Sigmoid colon (tissue), 3 donors: Measurements from ENCODE around the gene PCBD1.

Experiments
- POLR2A ChIP-seq, 2 donors: fragments of 450-650 bp; IDR thresholded peaks; one replicate each; pipeline ENCODE4 v1.6.1; 2016; ENCODE audit warnings: antibody characterized with exemption in 2 of 2, mild to moderate bottlenecking in 2 of 2, moderate library complexity in 2 of 2
- TF ChIP-seq, protein P1 (sequence below), 4 experiments: fragments of 450-650 bp in 3 of 4; fragments of 200-600 bp in 1 of 4; IDR thresholded peaks; one replicate each; pipeline ENCODE4 v1.5.1; 2016 to 2019; ENCODE audit warnings: antibody characterized with exemption in 4 of 4, mild to moderate bottlenecking in 3 of 4, moderate library complexity in 2 of 4

DNA sequence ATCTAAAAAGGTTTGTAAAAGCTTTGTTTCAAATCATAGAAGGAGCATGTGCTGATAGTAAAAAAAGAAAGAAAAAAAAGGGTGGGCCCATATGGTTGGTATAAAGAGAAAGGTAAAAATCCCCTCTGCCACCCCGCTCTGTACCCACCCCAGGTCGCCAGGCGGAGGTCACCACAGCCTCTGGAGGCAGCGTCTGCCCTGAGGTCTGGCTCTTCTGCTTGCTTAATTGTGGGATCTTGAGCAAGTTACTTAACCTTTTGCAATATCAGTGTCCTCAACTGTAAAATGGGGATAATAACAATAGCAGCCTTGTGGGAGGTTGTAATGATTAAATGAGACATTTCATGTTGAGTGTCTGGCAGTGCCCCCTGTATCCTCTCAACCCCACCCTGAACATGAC is 10.7 kb upstream of the PCBD1 start:
- TF ChIP-seq, protein P1, sequence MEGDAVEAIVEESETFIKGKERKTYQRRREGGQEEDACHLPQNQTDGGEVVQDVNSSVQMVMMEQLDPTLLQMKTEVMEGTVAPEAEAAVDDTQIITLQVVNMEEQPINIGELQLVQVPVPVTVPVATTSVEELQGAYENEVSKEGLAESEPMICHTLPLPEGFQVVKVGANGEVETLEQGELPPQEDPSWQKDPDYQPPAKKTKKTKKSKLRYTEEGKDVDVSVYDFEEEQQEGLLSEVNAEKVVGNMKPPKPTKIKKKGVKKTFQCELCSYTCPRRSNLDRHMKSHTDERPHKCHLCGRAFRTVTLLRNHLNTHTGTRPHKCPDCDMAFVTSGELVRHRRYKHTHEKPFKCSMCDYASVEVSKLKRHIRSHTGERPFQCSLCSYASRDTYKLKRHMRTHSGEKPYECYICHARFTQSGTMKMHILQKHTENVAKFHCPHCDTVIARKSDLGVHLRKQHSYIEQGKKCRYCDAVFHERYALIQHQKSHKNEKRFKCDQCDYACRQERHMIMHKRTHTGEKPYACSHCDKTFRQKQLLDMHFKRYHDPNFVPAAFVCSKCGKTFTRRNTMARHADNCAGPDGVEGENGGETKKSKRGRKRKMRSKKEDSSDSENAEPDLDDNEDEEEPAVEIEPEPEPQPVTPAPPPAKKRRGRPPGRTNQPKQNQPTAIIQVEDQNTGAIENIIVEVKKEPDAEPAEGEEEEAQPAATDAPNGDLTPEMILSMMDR (IDR thresholded peaks at IDR 0.05): no peak
- TF ChIP-seq POLR2A (IDR thresholded peaks at IDR 0.05): no peak
